WTC11 (cell line): Measurements from ENCODE around the gene DIAPH1. TPM values are rescaled to one million over a fixed set of nuclear protein-coding genes. Genes with fewer than 3 reads are reported as not detected.

ENCODE experiments used
- ATAC-seq: fragments of 200-7000 bp; cut with Tn5 transposase; 2 replicates; pipeline ENCODE4 v1.10.0; 2021; ENCODE audit warnings: mild to moderate bottlenecking, moderate library complexity
- CTCF ChIA-PET: fragments of 300-600 bp; sonication (Branson Sonifier 250); formaldehyde crosslinking; loops from one replicate; lab custom pipeline; 2021; ENCODE audit warnings: antibody characterized with exemption; lab: Charles Lee
- POLR2A ChIA-PET: fragments of 350-600 bp; sonication (Branson Sonifier 250); formaldehyde crosslinking; loops from one replicate; lab custom pipeline; 2021; ENCODE audit warnings: antibody characterized with exemption; lab: Charles Lee
- DNase-seq: peaks from one replicate; pipeline ENCODE4 v3.0.0; 2021; ENCODE audit warnings: low spot score
- H3K27ac Mint-ChIP-seq: 2 replicates; pipeline ENCODE4 v1.8.0; 2021; ENCODE audit warnings: mixed read lengths
- H3K27me3 Mint-ChIP-seq: 2 replicates; pipeline ENCODE4 v1.8.0; 2021; ENCODE audit warnings: low read depth, mild to moderate bottlenecking, moderate library complexity, mixed read lengths
- H3K36me3 Mint-ChIP-seq: 2 replicates; pipeline ENCODE4 v1.8.0; 2021; ENCODE audit warnings: mixed read lengths
- H3K4me1 Mint-ChIP-seq: 2 replicates; pipeline ENCODE4 v1.8.0; 2022; ENCODE audit warnings: mixed read lengths
- H3K4me3 Mint-ChIP-seq: 2 replicates; pipeline ENCODE4 v1.8.0; 2021; ENCODE audit warnings: mild to moderate bottlenecking, moderate library complexity, mixed read lengths
- H3K9me3 Mint-ChIP-seq: 2 replicates; pipeline ENCODE4 v1.8.0; 2021; ENCODE audit warnings: mixed read lengths
- CREB1 ChIP-seq: sonication (generic); formaldehyde crosslinking; IDR thresholded peaks from 2 replicates; pipeline ENCODE4 v1.8.0; 2023; ENCODE audit warnings: mild to moderate bottlenecking, missing genetic modification reagents
- CREM ChIP-seq: sonication (generic); formaldehyde crosslinking; IDR thresholded peaks from 2 replicates; pipeline ENCODE4 v1.8.1; 2022; ENCODE audit warnings: mild to moderate bottlenecking, missing genetic modification reagents, moderate library complexity
- FOXK1 ChIP-seq: sonication (generic); formaldehyde crosslinking; IDR thresholded peaks from 2 replicates; pipeline ENCODE4 v1.8.0; 2022; ENCODE audit warnings: mild to moderate bottlenecking, moderate library complexity, missing genetic modification reagents
- NR3C1 ChIP-seq: sonication (generic); formaldehyde crosslinking; conservative IDR thresholded peaks from 2 replicates; pipeline ENCODE4 v1.8.1; 2023; ENCODE audit warnings: low read depth, mild to moderate bottlenecking, missing genetic modification reagents
- OVOL2 ChIP-seq: fragments of 250-450 bp; sonication (Bioruptor Pico); IDR thresholded peaks from 2 replicates; pipeline ENCODE4 v1.9.0; 2021; ENCODE audit warnings: mild to moderate bottlenecking, borderline replicate concordance
- TEAD4 ChIP-seq: sonication (generic); formaldehyde crosslinking; IDR thresholded peaks from 2 replicates; pipeline ENCODE4 v1.8.0; 2022; ENCODE audit warnings: mild to moderate bottlenecking, missing genetic modification reagents
- ZBTB21 ChIP-seq: sonication (generic); formaldehyde crosslinking; IDR thresholded peaks from 2 replicates; pipeline ENCODE4 v1.8.1; 2023; ENCODE audit warnings: mild to moderate bottlenecking, missing genetic modification reagents, borderline replicate concordance
- ZNF138 ChIP-seq: sonication (generic); formaldehyde crosslinking; conservative IDR thresholded peaks from 2 replicates; pipeline ENCODE4 v1.8.1; 2022; ENCODE audit warnings: mild to moderate bottlenecking, moderate library complexity, missing genetic modification reagents
- ZNF219 ChIP-seq: sonication (generic); formaldehyde crosslinking; IDR thresholded peaks from 2 replicates; pipeline ENCODE4 v1.8.0; 2023; ENCODE audit warnings: missing genetic modification reagents, mild to moderate bottlenecking, borderline replicate concordance
- total RNA-seq: library from RNA; stranded (reverse); gene quantifications from 3 replicates; pipeline ENCODE4 v1.2.3, GENCODE V29; 2021
- TF ChIP-seq, protein P1 (sequence below): fragments of 200-600 bp; IDR thresholded peaks from 2 replicates; pipeline ENCODE4 v1.8.0; 2022; ENCODE audit warnings: antibody characterized with exemption
- TF ChIP-seq, protein P2 (sequence below): sonication (generic); formaldehyde crosslinking; IDR thresholded peaks from 2 replicates; pipeline ENCODE4 v1.8.1; 2023; ENCODE audit warnings: mild to moderate bottlenecking, missing genetic modification reagents, borderline replicate concordance
- TF ChIP-seq, protein P3 (sequence below): fragments of 250-450 bp; sonication (Bioruptor Pico); IDR thresholded peaks from 2 replicates; pipeline ENCODE4 v1.9.0; 2021; ENCODE audit warnings: mild to moderate bottlenecking
- TF ChIP-seq, protein P4 (sequence below): sonication (generic); formaldehyde crosslinking; IDR thresholded peaks from 2 replicates; pipeline ENCODE4 v1.8.1; 2022; ENCODE audit warnings: mild to moderate bottlenecking, moderate library complexity, missing genetic modification reagents
- TF ChIP-seq, protein P5 (sequence below): fragments of 250-450 bp; sonication (Bioruptor Pico); conservative IDR thresholded peaks from 2 replicates; pipeline ENCODE4 v1.9.0; 2021; ENCODE audit warnings: mild to moderate bottlenecking
- TF ChIP-seq, protein P6 (sequence below): sonication (generic); formaldehyde crosslinking; IDR thresholded peaks from 2 replicates; pipeline ENCODE4 v1.8.1; 2023; ENCODE audit warnings: mild to moderate bottlenecking, missing genetic modification reagents, moderate library complexity
- TF ChIP-seq, protein P7 (sequence below): fragments of 250-450 bp; sonication (Bioruptor Pico); IDR thresholded peaks from 2 replicates; pipeline ENCODE4 v1.9.0; 2021; ENCODE audit warnings: mild to moderate bottlenecking, borderline replicate concordance

Gene DIAPH1
- total RNA-seq, 1 experiment from 2014 or later = 109 TPM

DNA sequence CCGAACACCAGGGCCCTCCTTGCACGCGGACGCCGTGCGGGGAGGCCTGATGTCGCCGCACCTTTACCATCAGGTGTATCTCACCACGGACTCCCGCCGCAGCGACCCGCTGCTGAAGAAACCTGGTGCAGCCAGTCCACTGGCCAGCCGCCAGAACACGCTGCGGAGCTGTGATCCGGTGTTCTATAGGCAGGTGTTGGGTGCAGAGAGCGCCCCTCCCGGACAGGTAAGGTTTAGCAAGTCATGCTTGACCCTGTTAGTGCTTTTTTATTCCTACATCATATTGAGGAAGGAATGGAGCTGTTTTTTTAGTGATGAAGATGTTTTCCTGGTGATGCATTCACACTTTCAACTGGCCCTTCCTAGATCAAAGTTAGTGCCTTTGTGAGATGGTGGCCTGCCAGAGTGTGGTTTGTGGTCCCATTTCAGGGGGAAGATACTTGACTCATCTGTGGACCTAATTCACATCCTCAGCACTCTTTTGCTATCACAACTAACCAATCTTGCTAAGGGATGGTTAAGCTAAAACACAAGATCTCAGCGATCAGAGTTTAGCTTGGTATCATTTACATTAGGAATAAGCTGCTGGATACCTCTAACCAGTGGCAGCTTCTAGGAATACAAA, 140.4 kb downstream of the DIAPH1 start (continued):
- TF ChIP-seq, protein P1, sequence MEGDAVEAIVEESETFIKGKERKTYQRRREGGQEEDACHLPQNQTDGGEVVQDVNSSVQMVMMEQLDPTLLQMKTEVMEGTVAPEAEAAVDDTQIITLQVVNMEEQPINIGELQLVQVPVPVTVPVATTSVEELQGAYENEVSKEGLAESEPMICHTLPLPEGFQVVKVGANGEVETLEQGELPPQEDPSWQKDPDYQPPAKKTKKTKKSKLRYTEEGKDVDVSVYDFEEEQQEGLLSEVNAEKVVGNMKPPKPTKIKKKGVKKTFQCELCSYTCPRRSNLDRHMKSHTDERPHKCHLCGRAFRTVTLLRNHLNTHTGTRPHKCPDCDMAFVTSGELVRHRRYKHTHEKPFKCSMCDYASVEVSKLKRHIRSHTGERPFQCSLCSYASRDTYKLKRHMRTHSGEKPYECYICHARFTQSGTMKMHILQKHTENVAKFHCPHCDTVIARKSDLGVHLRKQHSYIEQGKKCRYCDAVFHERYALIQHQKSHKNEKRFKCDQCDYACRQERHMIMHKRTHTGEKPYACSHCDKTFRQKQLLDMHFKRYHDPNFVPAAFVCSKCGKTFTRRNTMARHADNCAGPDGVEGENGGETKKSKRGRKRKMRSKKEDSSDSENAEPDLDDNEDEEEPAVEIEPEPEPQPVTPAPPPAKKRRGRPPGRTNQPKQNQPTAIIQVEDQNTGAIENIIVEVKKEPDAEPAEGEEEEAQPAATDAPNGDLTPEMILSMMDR = peak; percentile 65
- TF ChIP-seq, protein P2, sequence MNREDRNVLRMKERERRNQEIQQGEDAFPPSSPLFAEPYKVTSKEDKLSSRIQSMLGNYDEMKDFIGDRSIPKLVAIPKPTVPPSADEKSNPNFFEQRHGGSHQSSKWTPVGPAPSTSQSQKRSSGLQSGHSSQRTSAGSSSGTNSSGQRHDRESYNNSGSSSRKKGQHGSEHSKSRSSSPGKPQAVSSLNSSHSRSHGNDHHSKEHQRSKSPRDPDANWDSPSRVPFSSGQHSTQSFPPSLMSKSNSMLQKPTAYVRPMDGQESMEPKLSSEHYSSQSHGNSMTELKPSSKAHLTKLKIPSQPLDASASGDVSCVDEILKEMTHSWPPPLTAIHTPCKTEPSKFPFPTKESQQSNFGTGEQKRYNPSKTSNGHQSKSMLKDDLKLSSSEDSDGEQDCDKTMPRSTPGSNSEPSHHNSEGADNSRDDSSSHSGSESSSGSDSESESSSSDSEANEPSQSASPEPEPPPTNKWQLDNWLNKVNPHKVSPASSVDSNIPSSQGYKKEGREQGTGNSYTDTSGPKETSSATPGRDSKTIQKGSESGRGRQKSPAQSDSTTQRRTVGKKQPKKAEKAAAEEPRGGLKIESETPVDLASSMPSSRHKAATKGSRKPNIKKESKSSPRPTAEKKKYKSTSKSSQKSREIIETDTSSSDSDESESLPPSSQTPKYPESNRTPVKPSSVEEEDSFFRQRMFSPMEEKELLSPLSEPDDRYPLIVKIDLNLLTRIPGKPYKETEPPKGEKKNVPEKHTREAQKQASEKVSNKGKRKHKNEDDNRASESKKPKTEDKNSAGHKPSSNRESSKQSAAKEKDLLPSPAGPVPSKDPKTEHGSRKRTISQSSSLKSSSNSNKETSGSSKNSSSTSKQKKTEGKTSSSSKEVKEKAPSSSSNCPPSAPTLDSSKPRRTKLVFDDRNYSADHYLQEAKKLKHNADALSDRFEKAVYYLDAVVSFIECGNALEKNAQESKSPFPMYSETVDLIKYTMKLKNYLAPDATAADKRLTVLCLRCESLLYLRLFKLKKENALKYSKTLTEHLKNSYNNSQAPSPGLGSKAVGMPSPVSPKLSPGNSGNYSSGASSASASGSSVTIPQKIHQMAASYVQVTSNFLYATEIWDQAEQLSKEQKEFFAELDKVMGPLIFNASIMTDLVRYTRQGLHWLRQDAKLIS = no peak

DNA sequence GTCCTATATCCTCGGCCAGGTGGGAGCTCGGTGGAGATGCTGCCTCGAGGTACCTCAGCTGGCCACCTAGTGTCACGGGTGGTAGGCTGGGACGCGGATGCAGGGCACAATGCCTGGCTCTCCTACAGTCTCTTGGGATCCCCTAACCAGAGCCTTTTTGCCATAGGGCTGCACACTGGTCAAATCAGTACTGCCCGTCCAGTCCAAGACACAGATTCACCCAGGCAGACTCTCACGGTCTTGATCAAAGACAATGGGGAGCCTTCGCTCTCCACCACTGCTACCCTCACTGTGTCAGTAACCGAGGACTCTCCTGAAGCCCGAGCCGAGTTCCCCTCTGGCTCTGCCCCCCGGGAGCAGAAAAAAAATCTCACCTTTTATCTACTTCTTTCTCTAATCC, 141.0 kb downstream of the DIAPH1 start:
- peaks cover 2% of the 10 kb centered on the region; the same call in 1 of the 2 replicates for H3K9me3 Mint-ChIP-seq
- H3K4me3 Mint-ChIP-seq = peak overlapping the region; percentile 50
- ATAC-seq (no peak), DNase-seq (no peak)
- TF ChIP-seq TEAD4 (CRISPR knock-in tag) (no peak), OVOL2 (CRISPR knock-in tag) (no peak), ZBTB21 (CRISPR knock-in tag) (no peak), FOXK1 (CRISPR knock-in tag) (no peak), CREM (CRISPR knock-in tag) (no peak), NR3C1 (CRISPR knock-in tag) (no peak), ZNF219 (CRISPR knock-in tag) (no peak), CREB1 (CRISPR knock-in tag) (no peak), ZNF138 (CRISPR knock-in tag) (no peak)
- TF ChIP-seq, protein P3, sequence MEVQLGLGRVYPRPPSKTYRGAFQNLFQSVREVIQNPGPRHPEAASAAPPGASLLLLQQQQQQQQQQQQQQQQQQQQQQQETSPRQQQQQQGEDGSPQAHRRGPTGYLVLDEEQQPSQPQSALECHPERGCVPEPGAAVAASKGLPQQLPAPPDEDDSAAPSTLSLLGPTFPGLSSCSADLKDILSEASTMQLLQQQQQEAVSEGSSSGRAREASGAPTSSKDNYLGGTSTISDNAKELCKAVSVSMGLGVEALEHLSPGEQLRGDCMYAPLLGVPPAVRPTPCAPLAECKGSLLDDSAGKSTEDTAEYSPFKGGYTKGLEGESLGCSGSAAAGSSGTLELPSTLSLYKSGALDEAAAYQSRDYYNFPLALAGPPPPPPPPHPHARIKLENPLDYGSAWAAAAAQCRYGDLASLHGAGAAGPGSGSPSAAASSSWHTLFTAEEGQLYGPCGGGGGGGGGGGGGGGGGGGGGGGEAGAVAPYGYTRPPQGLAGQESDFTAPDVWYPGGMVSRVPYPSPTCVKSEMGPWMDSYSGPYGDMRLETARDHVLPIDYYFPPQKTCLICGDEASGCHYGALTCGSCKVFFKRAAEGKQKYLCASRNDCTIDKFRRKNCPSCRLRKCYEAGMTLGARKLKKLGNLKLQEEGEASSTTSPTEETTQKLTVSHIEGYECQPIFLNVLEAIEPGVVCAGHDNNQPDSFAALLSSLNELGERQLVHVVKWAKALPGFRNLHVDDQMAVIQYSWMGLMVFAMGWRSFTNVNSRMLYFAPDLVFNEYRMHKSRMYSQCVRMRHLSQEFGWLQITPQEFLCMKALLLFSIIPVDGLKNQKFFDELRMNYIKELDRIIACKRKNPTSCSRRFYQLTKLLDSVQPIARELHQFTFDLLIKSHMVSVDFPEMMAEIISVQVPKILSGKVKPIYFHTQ (CRISPR knock-in tag) = no peak
- TF ChIP-seq, protein P4, sequence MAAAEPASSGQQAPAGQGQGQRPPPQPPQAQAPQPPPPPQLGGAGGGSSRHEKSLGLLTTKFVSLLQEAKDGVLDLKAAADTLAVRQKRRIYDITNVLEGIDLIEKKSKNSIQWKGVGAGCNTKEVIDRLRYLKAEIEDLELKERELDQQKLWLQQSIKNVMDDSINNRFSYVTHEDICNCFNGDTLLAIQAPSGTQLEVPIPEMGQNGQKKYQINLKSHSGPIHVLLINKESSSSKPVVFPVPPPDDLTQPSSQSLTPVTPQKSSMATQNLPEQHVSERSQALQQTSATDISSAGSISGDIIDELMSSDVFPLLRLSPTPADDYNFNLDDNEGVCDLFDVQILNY (CRISPR knock-in tag) = no peak
- TF ChIP-seq, protein P5, sequence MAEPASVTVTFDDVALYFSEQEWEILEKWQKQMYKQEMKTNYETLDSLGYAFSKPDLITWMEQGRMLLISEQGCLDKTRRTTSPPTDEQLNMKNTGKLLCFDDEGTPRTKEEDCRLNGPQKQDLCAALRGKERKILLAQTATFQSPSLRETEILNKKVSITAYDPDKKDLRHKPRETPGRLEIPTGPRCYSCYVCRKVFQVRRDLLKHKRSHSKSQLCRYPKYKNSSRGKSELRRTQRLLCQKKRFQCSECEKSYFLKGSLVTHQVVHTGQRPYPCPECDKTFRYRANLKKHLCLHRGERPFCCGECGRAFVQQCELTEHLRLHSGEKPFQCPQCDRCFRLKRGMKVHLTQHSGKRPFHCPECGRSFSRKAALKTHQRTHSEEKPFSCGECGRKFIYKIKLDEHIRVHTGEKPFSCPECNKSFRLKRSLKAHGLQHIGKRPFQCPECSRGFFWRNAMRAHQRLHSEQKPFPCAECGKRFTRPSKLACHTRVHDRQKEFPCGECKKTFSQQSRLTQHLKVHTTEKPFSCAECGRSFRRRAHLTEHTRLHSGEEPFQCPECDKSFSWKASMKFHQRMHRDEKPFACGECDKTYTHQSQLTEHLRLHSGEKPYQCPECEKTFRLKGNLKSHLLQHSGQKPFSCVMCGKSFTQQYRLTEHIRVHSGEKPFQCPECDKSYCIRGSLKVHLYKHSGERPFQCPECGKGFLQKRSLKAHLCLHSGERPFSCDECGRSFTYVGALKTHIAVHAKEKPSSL (CRISPR knock-in tag) = no peak
- TF ChIP-seq, protein P6, sequence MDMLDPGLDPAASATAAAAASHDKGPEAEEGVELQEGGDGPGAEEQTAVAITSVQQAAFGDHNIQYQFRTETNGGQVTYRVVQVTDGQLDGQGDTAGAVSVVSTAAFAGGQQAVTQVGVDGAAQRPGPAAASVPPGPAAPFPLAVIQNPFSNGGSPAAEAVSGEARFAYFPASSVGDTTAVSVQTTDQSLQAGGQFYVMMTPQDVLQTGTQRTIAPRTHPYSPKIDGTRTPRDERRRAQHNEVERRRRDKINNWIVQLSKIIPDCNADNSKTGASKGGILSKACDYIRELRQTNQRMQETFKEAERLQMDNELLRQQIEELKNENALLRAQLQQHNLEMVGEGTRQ (CRISPR knock-in tag) = no peak
- TF ChIP-seq, protein P7, sequence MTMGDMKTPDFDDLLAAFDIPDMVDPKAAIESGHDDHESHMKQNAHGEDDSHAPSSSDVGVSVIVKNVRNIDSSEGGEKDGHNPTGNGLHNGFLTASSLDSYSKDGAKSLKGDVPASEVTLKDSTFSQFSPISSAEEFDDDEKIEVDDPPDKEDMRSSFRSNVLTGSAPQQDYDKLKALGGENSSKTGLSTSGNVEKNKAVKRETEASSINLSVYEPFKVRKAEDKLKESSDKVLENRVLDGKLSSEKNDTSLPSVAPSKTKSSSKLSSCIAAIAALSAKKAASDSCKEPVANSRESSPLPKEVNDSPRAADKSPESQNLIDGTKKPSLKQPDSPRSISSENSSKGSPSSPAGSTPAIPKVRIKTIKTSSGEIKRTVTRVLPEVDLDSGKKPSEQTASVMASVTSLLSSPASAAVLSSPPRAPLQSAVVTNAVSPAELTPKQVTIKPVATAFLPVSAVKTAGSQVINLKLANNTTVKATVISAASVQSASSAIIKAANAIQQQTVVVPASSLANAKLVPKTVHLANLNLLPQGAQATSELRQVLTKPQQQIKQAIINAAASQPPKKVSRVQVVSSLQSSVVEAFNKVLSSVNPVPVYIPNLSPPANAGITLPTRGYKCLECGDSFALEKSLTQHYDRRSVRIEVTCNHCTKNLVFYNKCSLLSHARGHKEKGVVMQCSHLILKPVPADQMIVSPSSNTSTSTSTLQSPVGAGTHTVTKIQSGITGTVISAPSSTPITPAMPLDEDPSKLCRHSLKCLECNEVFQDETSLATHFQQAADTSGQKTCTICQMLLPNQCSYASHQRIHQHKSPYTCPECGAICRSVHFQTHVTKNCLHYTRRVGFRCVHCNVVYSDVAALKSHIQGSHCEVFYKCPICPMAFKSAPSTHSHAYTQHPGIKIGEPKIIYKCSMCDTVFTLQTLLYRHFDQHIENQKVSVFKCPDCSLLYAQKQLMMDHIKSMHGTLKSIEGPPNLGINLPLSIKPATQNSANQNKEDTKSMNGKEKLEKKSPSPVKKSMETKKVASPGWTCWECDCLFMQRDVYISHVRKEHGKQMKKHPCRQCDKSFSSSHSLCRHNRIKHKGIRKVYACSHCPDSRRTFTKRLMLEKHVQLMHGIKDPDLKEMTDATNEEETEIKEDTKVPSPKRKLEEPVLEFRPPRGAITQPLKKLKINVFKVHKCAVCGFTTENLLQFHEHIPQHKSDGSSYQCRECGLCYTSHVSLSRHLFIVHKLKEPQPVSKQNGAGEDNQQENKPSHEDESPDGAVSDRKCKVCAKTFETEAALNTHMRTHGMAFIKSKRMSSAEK (CRISPR knock-in tag) = no peak
- peaks cover 28% of the 10 kb centered on the region for H3K27me3 Mint-ChIP-seq
- CTCF ChIA-PET = interaction anchor here (0.8 to 5.2 kb wide), 48 partner anchors 8 to 463 kb away, joined by 3 to 113 read pairs (median 6); partner anchors contain the start of genes PCDHB11, PCDHB14, PCDHB15 and PCDHB16
- POLR2A ChIA-PET = interaction anchor here (1.3 to 1.4 kb wide), 2 partner anchors 11 to 36 kb away, joined by 6 to 7 read pairs; partner anchors contain the start of gene PCDHGC5
- H3K27ac Mint-ChIP-seq = no peak overlapping the region
- peaks cover 43% of the 10 kb centered on the region for H3K4me1 Mint-ChIP-seq
- H3K36me3 Mint-ChIP-seq = peaks cover 7% of the 10 kb centered on the region
